HepG2 (cell line): Measurements from ENCODE around the gene MAPK12. TPM values are rescaled to one million over a fixed set of nuclear protein-coding genes. Genes with fewer than 3 reads are reported as not detected.

ENCODE experiments used
- ARID3A ChIP-seq: IDR thresholded peaks from 2 replicates; pipeline ENCODE4 v1.6.1; 2012; ENCODE audit warnings: low read depth, low read length, improper control_type of control experiment
- ARNTL ChIP-seq: sonication (generic); formaldehyde crosslinking; IDR thresholded peaks from 2 replicates; pipeline ENCODE4 v1.4.0; 2020; ENCODE audit warnings: mild to moderate bottlenecking, missing genetic modification reagents
- ATM ChIP-seq: fragments of 450-650 bp; IDR thresholded peaks from 2 replicates; pipeline ENCODE4 v1.7.1; 2017; ENCODE audit warnings: mild to moderate bottlenecking, borderline replicate concordance
- CHCHD3 ChIP-seq: sonication (generic); formaldehyde crosslinking; IDR thresholded peaks from 2 replicates; pipeline ENCODE4 v1.8.0; 2022; ENCODE audit warnings: mild to moderate bottlenecking, missing genetic modification reagents, moderate library complexity
- ERF ChIP-seq: IDR thresholded peaks from 2 replicates; pipeline ENCODE4 v1.6.1; 2018; ENCODE audit warnings: missing biosample characterization, missing genetic modification reagents
- FLYWCH1 ChIP-seq: sonication (generic); formaldehyde crosslinking; IDR thresholded peaks from 2 replicates; pipeline ENCODE4 v1.8.1; 2023; ENCODE audit warnings: mild to moderate bottlenecking, missing genetic modification reagents
- HES4 ChIP-seq: sonication (generic); formaldehyde crosslinking; IDR thresholded peaks from 2 replicates; pipeline ENCODE4 v1.9.0; 2021; ENCODE audit warnings: mild to moderate bottlenecking, missing genetic modification reagents, borderline replicate concordance
- NR2F1 ChIP-seq, 2 experiments: fragments of 450-650 bp in 1 of 2; formaldehyde crosslinking in 1 of 2; IDR thresholded peaks; 2 replicates each; pipeline versions ENCODE4 v1.5.0 to v1.6.1; 2016 to 2020; ENCODE audit warnings: mild to moderate bottlenecking in 1 of 2, missing compliant biosample characterization in 1 of 2, missing genetic modification reagents in 1 of 2, moderate library complexity in 1 of 2
- SP140L ChIP-seq: sonication (generic); formaldehyde crosslinking; IDR thresholded peaks from 2 replicates; pipeline ENCODE4 v1.4.0; 2020; ENCODE audit warnings: missing genetic modification reagents, borderline replicate concordance
- TEAD3 ChIP-seq: optimal IDR thresholded peaks from 2 replicates; pipeline ENCODE3; 2016; ENCODE audit warnings: borderline replicate concordance
- TFE3 ChIP-seq: IDR thresholded peaks from 2 replicates; pipeline ENCODE4 v1.6.1; 2016
- ZIK1 ChIP-seq: sonication (generic); formaldehyde crosslinking; IDR thresholded peaks from 2 replicates; pipeline ENCODE4 v1.5.0; 2020; ENCODE audit warnings: mild to moderate bottlenecking, low read depth, missing genetic modification reagents, borderline replicate concordance
- ZNF234 ChIP-seq: sonication (generic); formaldehyde crosslinking; conservative IDR thresholded peaks from 2 replicates; pipeline ENCODE4 v1.5.1; 2020; ENCODE audit warnings: mild to moderate bottlenecking, missing genetic modification reagents
- ZNF251 ChIP-seq: sonication (generic); formaldehyde crosslinking; IDR thresholded peaks from 2 replicates; pipeline ENCODE4 v1.9.0; 2021; ENCODE audit warnings: mild to moderate bottlenecking, missing genetic modification reagents
- ZNF782 ChIP-seq: sonication (generic); formaldehyde crosslinking; IDR thresholded peaks from 2 replicates; pipeline ENCODE4 v1.4.0; 2020; ENCODE audit warnings: missing genetic modification reagents, mild to moderate bottlenecking, borderline replicate concordance
- polyA plus RNA-seq, 8 experiments: library from polyadenylated mRNA; depleted of rRNA in 3 of 8; stranded (reverse) in 7 of 8; unstranded in 1 of 8; fragments of >200 nt; fragmentation: Illumina TruSeq in 4 of 8; extraction: Trizol in 4 of 8; gene quantifications; 2 replicates each; pipeline versions ENCODE4 v1.2.1 to v1.2.3, GENCODE V29; 2011 to 2016; ENCODE audit warnings: low read depth in 4 of 8, missing spikeins in 1 of 8, mixed read lengths in 1 of 8; ENCODE audit not compliant: insufficient read depth in 1 of 8
- total RNA-seq, 5 experiments: library from RNA; depleted of rRNA; stranded (reverse); fragments of >200 nt; fragmentation: Illumina TruSeq; extraction: Trizol; gene quantifications; 2 replicates each; pipeline ENCODE4 v1.2.3, GENCODE V29; 2016; ENCODE audit warnings: low read depth in 1 of 5
- TF ChIP-seq, protein P1 (sequence below): sonication (generic); formaldehyde crosslinking; IDR thresholded peaks from 2 replicates; pipeline ENCODE4 v1.5.0; 2020; ENCODE audit warnings: mild to moderate bottlenecking, missing genetic modification reagents
- TF ChIP-seq, protein P2 (sequence below): IDR thresholded peaks from 2 replicates; pipeline ENCODE4 v1.6.1; 2016; ENCODE audit warnings: missing compliant biosample characterization, missing genetic modification reagents, borderline replicate concordance
- TF ChIP-seq, protein P3 (sequence below): sonication (generic); formaldehyde crosslinking; conservative IDR thresholded peaks from 2 replicates; pipeline ENCODE4 v1.8.1; 2023; ENCODE audit warnings: missing genetic modification reagents

The MAPK12 gene
- total and polyA plus RNA-seq, 2 of the 13 experiments (the other 11 are each of a cell fraction or from before 2014, with no cell fraction given), result 22.2 to 23.3 TPM

GRCh38 chr22:50293441-50294318 is 32.2 kb upstream of the MAPK12 start (continued):
- TF ChIP-seq, protein P1, sequence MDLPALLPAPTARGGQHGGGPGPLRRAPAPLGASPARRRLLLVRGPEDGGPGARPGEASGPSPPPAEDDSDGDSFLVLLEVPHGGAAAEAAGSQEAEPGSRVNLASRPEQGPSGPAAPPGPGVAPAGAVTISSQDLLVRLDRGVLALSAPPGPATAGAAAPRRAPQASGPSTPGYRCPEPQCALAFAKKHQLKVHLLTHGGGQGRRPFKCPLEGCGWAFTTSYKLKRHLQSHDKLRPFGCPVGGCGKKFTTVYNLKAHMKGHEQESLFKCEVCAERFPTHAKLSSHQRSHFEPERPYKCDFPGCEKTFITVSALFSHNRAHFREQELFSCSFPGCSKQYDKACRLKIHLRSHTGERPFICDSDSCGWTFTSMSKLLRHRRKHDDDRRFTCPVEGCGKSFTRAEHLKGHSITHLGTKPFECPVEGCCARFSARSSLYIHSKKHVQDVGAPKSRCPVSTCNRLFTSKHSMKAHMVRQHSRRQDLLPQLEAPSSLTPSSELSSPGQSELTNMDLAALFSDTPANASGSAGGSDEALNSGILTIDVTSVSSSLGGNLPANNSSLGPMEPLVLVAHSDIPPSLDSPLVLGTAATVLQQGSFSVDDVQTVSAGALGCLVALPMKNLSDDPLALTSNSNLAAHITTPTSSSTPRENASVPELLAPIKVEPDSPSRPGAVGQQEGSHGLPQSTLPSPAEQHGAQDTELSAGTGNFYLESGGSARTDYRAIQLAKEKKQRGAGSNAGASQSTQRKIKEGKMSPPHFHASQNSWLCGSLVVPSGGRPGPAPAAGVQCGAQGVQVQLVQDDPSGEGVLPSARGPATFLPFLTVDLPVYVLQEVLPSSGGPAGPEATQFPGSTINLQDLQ (CRISPR knock-in tag), result peak; percentile 62; the same call in 1 of the 2 replicates
- TF ChIP-seq ARID3A, result no peak
- TF ChIP-seq SP140L (CRISPR knock-in tag), result no peak
- 0 out of 2 replicates have a peak, but pooled peaks have one; percentile 32 for TF ChIP-seq ARNTL (CRISPR knock-in tag)
- no peak for TF ChIP-seq HES4
- peak; percentile 93 for TF ChIP-seq TFE3 (CRISPR knock-in tag)
- peak; percentile 71 to 79 for TF ChIP-seq NR2F1 (CRISPR knock-in tag; IDR thresholded peaks at IDR 0.05)
- TF ChIP-seq, protein P2, sequence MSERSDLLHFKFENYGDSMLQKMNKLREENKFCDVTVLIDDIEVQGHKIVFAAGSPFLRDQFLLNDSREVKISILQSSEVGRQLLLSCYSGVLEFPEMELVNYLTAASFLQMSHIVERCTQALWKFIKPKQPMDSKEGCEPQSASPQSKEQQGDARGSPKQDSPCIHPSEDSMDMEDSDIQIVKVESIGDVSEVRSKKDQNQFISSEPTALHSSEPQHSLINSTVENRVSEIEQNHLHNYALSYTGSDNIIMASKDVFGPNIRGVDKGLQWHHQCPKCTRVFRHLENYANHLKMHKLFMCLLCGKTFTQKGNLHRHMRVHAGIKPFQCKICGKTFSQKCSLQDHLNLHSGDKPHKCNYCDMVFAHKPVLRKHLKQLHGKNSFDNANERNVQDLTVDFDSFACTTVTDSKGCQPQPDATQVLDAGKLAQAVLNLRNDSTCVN (CRISPR knock-in tag), result no peak
- 0 out of 2 replicates have a peak, but pooled peaks have one; percentile 61 for TF ChIP-seq CHCHD3 (CRISPR knock-in tag)
- no peak for TF ChIP-seq ZNF251
- peak; percentile 81 for TF ChIP-seq ERF (CRISPR knock-in tag)
- peak; percentile 100 for TF ChIP-seq TEAD3 (CRISPR knock-in tag)
- peak; percentile 80; the same call in 1 of the 2 replicates for TF ChIP-seq ZNF782 (CRISPR knock-in tag)
- TF ChIP-seq FLYWCH1 (CRISPR knock-in tag), result peak; percentile 69; the same call in 1 of the 2 replicates
- TF ChIP-seq, protein P3, sequence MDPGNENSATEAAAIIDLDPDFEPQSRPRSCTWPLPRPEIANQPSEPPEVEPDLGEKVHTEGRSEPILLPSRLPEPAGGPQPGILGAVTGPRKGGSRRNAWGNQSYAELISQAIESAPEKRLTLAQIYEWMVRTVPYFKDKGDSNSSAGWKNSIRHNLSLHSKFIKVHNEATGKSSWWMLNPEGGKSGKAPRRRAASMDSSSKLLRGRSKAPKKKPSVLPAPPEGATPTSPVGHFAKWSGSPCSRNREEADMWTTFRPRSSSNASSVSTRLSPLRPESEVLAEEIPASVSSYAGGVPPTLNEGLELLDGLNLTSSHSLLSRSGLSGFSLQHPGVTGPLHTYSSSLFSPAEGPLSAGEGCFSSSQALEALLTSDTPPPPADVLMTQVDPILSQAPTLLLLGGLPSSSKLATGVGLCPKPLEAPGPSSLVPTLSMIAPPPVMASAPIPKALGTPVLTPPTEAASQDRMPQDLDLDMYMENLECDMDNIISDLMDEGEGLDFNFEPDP, result no peak
- TF ChIP-seq ZIK1 (CRISPR knock-in tag), result no peak
- no peak for TF ChIP-seq ATM
- no peak for TF ChIP-seq ZNF234 (CRISPR knock-in tag)
